Right lobe of liver (tissue), 6 donors: ENCODE measurements around the gene NEDD4L. TPM values are rescaled to one million over a fixed set of nuclear protein-coding genes. Genes with fewer than 3 reads are reported as not detected.

ENCODE experiments used
- ATAC-seq, 4 donors: fragments of 200-7000 bp; cut with Tn5 transposase; one replicate each; pipeline ENCODE4 v1.9.1; 2020; ENCODE audit warnings: mild to moderate bottlenecking in 4 of 4, moderate library complexity in 4 of 4
- DNase-seq, 3 donors: peaks; one replicate each; pipeline ENCODE4 v3.0.0-alpha.2; 2020
- H3K27ac ChIP-seq, 3 donors: fragments of 200-600 bp; one replicate each; pipeline ENCODE4 v1.8.0; 2022
- H3K27me3 ChIP-seq, 2 donors: fragments of 200-600 bp; one replicate each; pipeline ENCODE4 v1.8.0; 2022
- H3K36me3 ChIP-seq, 4 donors: fragments of 200-600 bp; sonication (generic) in 1 of 4; one replicate each; pipeline versions ENCODE4 v1.5.1 to v1.8.0; 2017 to 2022; ENCODE audit warnings: control low read depth in 1 of 4
- H3K4me1 ChIP-seq, 4 donors: fragments of 200-600 bp; sonication (generic) in 1 of 4; one replicate each; pipeline versions ENCODE4 v1.5.1 to v1.8.0; 2017 to 2022; ENCODE audit warnings: control low read depth in 1 of 4
- H3K4me3 ChIP-seq, 3 donors: fragments of 200-600 bp; one replicate each; pipeline ENCODE4 v1.8.0; 2022
- H3K9me3 ChIP-seq, 4 donors: fragments of 200-600 bp; sonication (generic) in 1 of 4; one replicate each; pipeline versions ENCODE4 v1.5.1 to v1.8.0; 2017 to 2022; ENCODE audit warnings: control low read depth in 1 of 4
- POLR2A ChIP-seq: fragments of 450-650 bp; IDR thresholded peaks from one replicate; pipeline ENCODE4 v1.6.1; 2017; ENCODE audit warnings: antibody characterized with exemption, mild to moderate bottlenecking
- WGBS: methylation state at CpG from one replicate; pipeline ENCODE4 v1.1.6; 2018; ENCODE audit warnings: low coverage, low lambda C conversion rate; ENCODE audit not compliant: insufficient coverage; ENCODE audit errors: missing lambda C conversion rate; 5-methylcytosine and 5-hydroxymethylcytosine counted together
- intact Hi-C, 2 donors: fragments of 100-400 bp; cut with DNase I; formaldehyde crosslinking; loops; one replicate each; pipeline versions ENCODE4 v1.11.2 to v1.14.1; 2022
- total RNA-seq, 6 experiments: library from RNA; depleted of rRNA in 2 of 6; stranded (reverse); fragments of >200 nt in 2 of 6; fragmentation: NEBNext Ultra II Directional in 3 of 6; extraction: Animal tissue kit (Norgen Biotek cat#: 25700) in 3 of 6; gene quantifications; one replicate each; pipeline versions ENCODE4 v1.1.0 to v1.2.4, GENCODE V29; 2016 to 2023
- TF ChIP-seq, protein P1 (sequence below), 4 donors: fragments of 200-600 bp in 3 of 4; fragments of 450-650 bp in 1 of 4; IDR thresholded peaks; one replicate each; pipeline versions ENCODE4 v1.5.1 to v1.8.0; 2016 to 2022; ENCODE audit warnings: antibody characterized with exemption in 4 of 4, mild to moderate bottlenecking in 2 of 4
- donor health status: DM: no; HTN: yes; CAD: no.
- donor health status: DM: no; HTN: no; CAD: no.
- donor health status: DM: no; HTN: no; CAD: no.
- donor health status: DM: no; HTN: yes; CAD: no.
- donor health status: DM: no; HTN: yes; CAD: no.

NEDD4L gene
- total RNA-seq, 6 experiments from 2014 or later: 21.5 to 41.0 (median 33.2) TPM

DNA sequence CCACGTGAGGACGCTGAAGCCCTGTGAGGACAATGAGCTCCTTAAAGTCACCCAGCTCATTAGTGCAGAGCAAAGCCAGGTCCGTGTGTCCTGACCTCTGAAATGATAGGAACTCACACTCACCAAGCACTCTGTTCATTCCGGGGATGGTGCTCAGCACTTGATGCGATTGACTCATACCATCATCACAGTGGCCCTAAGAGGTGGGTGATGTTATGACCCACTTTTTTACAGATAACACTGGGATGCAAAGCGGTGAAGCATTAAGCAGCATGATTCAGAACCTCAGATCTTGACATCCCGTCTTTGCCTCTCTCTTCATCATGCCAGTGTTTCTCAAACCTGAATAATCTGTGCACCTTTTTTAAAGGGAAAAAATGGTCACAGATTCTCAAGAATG, 350.0 kb downstream of the NEDD4L start:
- intact Hi-C loops: no loop called here
- Histone ChIP-seq H3K36me3 (peaks cover 0 to 9% (median under 1%) of the 10 kb centered on the region in 4 donors), H3K27ac (no peak overlapping the region), H3K9me3 (no peaks in the 10 kb centered on the region), H3K27me3 (no peaks in the 10 kb centered on the region), H3K4me3 (no peak overlapping the region), H3K4me1 (peaks cover 0 to 5% (median 2%) of the 10 kb centered on the region in 4 donors)
- no peak for ATAC-seq
- DNase-seq: no peak
- TF ChIP-seq POLR2A: no peak
- TF ChIP-seq, protein P1, sequence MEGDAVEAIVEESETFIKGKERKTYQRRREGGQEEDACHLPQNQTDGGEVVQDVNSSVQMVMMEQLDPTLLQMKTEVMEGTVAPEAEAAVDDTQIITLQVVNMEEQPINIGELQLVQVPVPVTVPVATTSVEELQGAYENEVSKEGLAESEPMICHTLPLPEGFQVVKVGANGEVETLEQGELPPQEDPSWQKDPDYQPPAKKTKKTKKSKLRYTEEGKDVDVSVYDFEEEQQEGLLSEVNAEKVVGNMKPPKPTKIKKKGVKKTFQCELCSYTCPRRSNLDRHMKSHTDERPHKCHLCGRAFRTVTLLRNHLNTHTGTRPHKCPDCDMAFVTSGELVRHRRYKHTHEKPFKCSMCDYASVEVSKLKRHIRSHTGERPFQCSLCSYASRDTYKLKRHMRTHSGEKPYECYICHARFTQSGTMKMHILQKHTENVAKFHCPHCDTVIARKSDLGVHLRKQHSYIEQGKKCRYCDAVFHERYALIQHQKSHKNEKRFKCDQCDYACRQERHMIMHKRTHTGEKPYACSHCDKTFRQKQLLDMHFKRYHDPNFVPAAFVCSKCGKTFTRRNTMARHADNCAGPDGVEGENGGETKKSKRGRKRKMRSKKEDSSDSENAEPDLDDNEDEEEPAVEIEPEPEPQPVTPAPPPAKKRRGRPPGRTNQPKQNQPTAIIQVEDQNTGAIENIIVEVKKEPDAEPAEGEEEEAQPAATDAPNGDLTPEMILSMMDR (IDR thresholded peaks at IDR 0.05): no peak
- 72% methylated on average over 3 of the region's 7 CpGs for WGBS

DNA sequence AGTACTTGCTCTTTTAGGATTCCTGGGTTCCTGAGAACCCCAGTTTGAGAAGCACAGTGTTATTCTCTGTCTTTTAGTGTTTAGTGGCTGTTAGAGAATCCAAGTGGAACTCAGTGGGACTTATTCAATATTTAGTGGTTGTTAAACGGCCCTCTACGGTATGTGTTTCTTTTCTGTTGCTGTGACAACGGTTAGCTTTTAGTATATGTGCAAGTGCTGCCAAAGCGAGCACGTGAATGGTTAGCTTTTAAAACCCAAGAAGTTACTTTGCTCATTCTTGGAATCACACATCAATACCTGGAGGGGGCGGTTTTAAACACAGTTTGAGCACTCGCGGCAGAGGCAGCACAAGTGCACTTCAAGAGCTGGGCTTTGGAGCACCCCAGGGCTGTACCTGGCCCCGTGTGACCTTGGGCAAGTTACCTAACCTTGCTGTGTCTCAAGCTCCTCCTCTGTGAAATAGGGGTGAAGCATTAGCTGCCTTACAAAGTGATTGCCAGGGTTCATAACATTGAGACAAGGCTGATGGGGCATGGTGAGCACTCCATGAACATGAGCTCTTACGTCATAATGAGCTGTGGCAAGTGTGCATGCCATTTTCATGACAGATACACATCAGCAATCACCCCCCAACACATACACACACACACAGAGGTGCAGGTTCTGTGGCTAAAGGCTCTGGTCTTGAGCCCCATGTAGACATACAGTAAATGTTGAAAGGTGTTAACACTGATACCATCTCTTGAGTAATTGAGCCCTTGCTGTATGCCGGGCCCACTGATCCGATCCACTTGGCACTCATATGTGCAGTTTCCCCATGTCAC, 350.8 kb downstream of the NEDD4L start:
- ATAC-seq (no peak), DNase-seq (peak in 1 of 3 donors; percentile 37)
- 81% methylated on average over 6 of the region's 12 CpGs for WGBS
- no peak overlapping the region for H3K27ac ChIP-seq
- peaks cover 0 to 12% (median 3%) of the 10 kb centered on the region in 4 donors for H3K4me1 ChIP-seq
- H3K27me3 ChIP-seq: no peaks in the 10 kb centered on the region
- H3K36me3 ChIP-seq: peaks cover 0 to 9% (median 0%) of the 10 kb centered on the region in 4 donors
- intact Hi-C loops: no loop called here
- TF ChIP-seq, protein P1 (IDR thresholded peaks at IDR 0.05): no peak
- no peak for TF ChIP-seq POLR2A
- H3K4me3 ChIP-seq: no peak overlapping the region
- no peaks in the 10 kb centered on the region for H3K9me3 ChIP-seq

DNA sequence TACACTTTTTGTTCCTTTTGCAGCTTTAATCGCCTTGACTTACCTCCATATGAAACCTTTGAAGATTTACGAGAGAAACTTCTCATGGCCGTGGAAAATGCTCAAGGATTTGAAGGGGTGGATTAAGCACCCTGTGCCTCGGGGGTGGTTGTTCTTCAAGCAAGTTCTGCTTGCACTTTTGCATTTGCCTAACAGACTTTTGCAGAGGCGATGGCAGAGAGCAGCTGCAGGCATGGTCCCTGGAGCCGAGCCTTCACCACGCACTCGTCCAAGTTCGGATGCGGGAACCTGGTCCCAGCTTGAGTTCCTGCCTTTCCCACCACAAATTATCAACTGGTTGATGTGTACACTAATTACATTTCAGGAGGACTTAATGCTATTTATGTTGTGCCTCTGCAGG, 352.1 kb downstream of the NEDD4L start:
- no peaks in the 10 kb centered on the region for H3K27me3 ChIP-seq
- H3K4me1 ChIP-seq: peaks cover 0 to 24% (median 8%) of the 10 kb centered on the region in 4 donors
- intact Hi-C loops: no loop called here
- H3K4me3 ChIP-seq: no peak overlapping the region
- H3K9me3 ChIP-seq: no peaks in the 10 kb centered on the region
- DNase-seq (no peak), ATAC-seq (no peak)
- peaks cover 0 to 9% (median 0%) of the 10 kb centered on the region in 4 donors for H3K36me3 ChIP-seq
- no peak overlapping the region for H3K27ac ChIP-seq
- TF ChIP-seq POLR2A: no peak
- TF ChIP-seq, protein P1 (IDR thresholded peaks at IDR 0.05): no peak
- 87% methylated on average over 8 of the region's 10 CpGs for WGBS

DNA sequence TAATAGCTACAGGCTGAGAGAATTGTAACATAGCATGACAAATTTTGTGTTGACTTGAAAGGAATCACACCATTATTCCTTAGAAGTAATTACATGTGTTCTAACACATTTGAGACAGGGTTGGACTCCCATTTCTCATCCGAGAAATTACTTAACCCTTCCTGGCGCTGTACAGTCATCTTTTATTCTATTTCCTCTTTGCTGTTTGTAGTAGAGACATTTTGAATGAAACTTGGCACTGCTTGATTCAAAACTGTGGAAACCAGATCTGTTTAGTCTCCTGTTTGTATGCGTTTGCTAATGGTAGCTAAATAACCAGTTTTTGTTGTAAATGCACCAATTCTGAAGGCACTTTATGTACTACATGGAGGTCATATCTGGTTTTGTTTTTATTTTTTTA, 352.9 kb downstream of the NEDD4L start:
- 83% methylated on average over 3 of the region's 3 CpGs for WGBS
- H3K4me1 ChIP-seq: peaks cover 0 to 32% (median 9%) of the 10 kb centered on the region in 4 donors
- H3K27ac ChIP-seq: no peak overlapping the region
- DNase-seq (no peak), ATAC-seq (no peak)
- no peaks in the 10 kb centered on the region for H3K9me3 ChIP-seq
- no peak overlapping the region for H3K4me3 ChIP-seq
- H3K27me3 ChIP-seq: no peaks in the 10 kb centered on the region
- TF ChIP-seq, protein P1 (IDR thresholded peaks at IDR 0.05): no peak
- no peak for TF ChIP-seq POLR2A
- peaks cover 0 to 2% (median 0%) of the 10 kb centered on the region in 4 donors for H3K36me3 ChIP-seq
- intact Hi-C loops: no loop called here
